H1 (cell line): ENCODE data around the gene PCDHGA7. TPM values are rescaled to one million over a fixed set of nuclear protein-coding genes. Genes with fewer than 3 reads are reported as not detected.

Experiments used
- ASH2L ChIP-seq: fragments of 200-600, 300-600 bp; sonication (generic); IDR thresholded peaks from one replicate; pipeline ENCODE4 v1.7.1; 2017; ENCODE audit warnings: low read length
- CHD7 ChIP-seq: fragments of 300-600 bp; sonication (generic); IDR thresholded peaks from 2 replicates; pipeline ENCODE4 v1.7.1; 2012; ENCODE audit warnings: low read length, moderate library complexity, mild to moderate bottlenecking, inconsistent platforms; ENCODE audit not compliant: insufficient replicate concordance
- CTBP2 ChIP-seq: IDR thresholded peaks from 2 replicates; pipeline ENCODE4 v1.7.0; 2011; ENCODE audit warnings: borderline replicate concordance, mild to moderate bottlenecking, moderate library complexity, mixed read lengths, low read length; ENCODE audit not compliant: insufficient read depth, insufficient read length
- KDM4A ChIP-seq: IDR thresholded peaks from one replicate; pipeline ENCODE4 v1.7.1; 2012; ENCODE audit warnings: low read depth, mild to moderate bottlenecking, moderate library complexity, low read length, inconsistent platforms; ENCODE audit not compliant: severe bottlenecking
- RFX5 ChIP-seq: IDR thresholded peaks from 2 replicates; pipeline ENCODE4 v1.6.1; 2011; ENCODE audit warnings: low read depth, low read length, improper control_type of control experiment, borderline replicate concordance
- polyA plus RNA-seq, 7 experiments: library from polyadenylated mRNA; depleted of rRNA in 3 of 7; stranded (reverse) in 5 of 7; unstranded in 2 of 7; fragments of >200 nt in 5 of 7; fragments of 200-250 nt in 2 of 7; gene quantifications; 1 replicate in 5 of 7; 2 replicates in 1 of 7; 4 replicates in 1 of 7; pipeline versions ENCODE4 v1.2.1 to v1.2.3, GENCODE V29; 2011 to 2013; ENCODE audit warnings: missing spikeins in 2 of 7, mixed read lengths in 2 of 7
- total RNA-seq: library from RNA; stranded (reverse); fragmentation: NEBNext Ultra II Directional; extraction: Animal tissue kit (Norgen Biotek cat#: 25700); gene quantifications from 2 replicates; pipeline ENCODE4 v1.2.1, GENCODE V29; 2021
- TF ChIP-seq, protein P1 (sequence below), 3 experiments: IDR thresholded peaks; 1 replicate in 2 of 3; 2 replicates in 1 of 3; pipeline versions ENCODE4 v1.5.1 to v1.6.1; 2011; ENCODE audit warnings: low read length in 3 of 3, mild to moderate bottlenecking in 3 of 3, inconsistent platforms in 2 of 3, low read depth in 1 of 3, moderate library complexity in 1 of 3; ENCODE audit not compliant: insufficient read depth in 1 of 3; ENCODE audit errors: control extremely low read depth in 1 of 3

Gene PCDHGA7
- total and polyA plus RNA-seq, 2 of the 8 experiments (the other 6 are each of a cell fraction or from before 2014, with no cell fraction given) = 0.39 to 1.1 TPM

DNA sequence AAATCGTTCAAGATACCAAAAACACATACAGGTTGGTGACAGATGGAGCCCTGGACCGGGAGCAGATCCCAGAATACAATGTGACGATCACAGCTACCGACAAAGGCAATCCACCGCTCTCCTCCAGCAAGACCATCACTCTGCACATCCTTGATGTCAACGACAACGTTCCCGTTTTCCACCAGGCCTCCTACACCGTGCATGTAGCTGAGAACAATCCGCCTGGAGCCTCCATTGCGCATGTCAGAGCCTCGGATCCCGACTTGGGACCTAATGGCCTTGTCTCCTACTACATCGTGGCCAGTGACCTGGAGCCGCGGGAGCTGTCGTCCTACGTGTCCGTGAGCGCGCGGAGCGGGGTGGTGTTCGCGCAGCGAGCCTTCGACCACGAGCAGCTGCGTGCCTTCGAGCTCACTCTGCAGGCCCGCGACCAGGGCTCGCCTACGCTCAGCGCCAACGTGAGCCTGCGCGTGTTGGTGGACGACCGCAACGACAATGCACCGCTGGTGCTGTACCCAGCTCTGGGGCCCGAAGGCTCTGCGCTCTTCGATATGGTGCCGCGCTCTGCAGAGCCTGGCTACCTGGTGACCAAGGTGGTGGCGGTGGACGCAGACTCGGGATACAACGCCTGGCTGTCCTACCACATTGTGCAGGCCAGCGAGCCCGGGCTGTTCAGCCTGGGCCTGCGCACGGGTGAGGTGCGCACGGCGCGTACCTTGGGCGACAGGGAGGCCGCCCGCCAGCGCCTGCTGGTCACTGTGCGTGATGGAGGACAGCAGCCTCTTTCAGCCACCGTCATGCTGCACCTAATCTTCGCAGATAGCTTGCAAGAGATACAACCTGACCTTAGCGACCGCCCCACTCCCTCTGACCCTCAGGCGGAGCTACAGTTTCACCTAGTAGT is 10.7 kb upstream of the PCDHGA7 start (continued):
- TF ChIP-seq CHD7 (no peak), CTBP2 (no peak), ASH2L (no peak), RFX5 (no peak), KDM4A (no peak)
- TF ChIP-seq, protein P1, sequence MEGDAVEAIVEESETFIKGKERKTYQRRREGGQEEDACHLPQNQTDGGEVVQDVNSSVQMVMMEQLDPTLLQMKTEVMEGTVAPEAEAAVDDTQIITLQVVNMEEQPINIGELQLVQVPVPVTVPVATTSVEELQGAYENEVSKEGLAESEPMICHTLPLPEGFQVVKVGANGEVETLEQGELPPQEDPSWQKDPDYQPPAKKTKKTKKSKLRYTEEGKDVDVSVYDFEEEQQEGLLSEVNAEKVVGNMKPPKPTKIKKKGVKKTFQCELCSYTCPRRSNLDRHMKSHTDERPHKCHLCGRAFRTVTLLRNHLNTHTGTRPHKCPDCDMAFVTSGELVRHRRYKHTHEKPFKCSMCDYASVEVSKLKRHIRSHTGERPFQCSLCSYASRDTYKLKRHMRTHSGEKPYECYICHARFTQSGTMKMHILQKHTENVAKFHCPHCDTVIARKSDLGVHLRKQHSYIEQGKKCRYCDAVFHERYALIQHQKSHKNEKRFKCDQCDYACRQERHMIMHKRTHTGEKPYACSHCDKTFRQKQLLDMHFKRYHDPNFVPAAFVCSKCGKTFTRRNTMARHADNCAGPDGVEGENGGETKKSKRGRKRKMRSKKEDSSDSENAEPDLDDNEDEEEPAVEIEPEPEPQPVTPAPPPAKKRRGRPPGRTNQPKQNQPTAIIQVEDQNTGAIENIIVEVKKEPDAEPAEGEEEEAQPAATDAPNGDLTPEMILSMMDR (IDR thresholded peaks at IDR 0.05; ENCODE audit: control extremely low read depth in 1 of 3, insufficient read depth in 1 of 3, low read depth in 1 of 3, low read length in 3 of 3) = no peak
